Ectodermal cell (in vitro differentiated cells): ENCODE measurements around the gene EVL.
"Not testable (repeated sequence)": the region's sequence is repeated elsewhere in the genome, so short reads cannot be mapped to it uniquely, and the experiment has no call there.

ENCODE experiments used
- H3K27ac ChIP-seq: 2 replicates; pipeline ENCODE4 v1.7.0; 2013; ENCODE audit warnings: mild to moderate bottlenecking, low read depth, low read length; ENCODE audit not compliant: insufficient read depth, poor library complexity, severe bottlenecking
- H3K27me3 ChIP-seq: 2 replicates; pipeline ENCODE4 v1.7.0; 2013; ENCODE audit warnings: mild to moderate bottlenecking, low read length; ENCODE audit not compliant: insufficient read depth, control insufficient read depth, poor library complexity, severe bottlenecking
- H3K36me3 ChIP-seq: one replicate; pipeline ENCODE4 v1.7.0; 2013; ENCODE audit warnings: low read length; ENCODE audit not compliant: control insufficient read depth, insufficient read depth
- H3K4me1 ChIP-seq: one replicate; pipeline ENCODE4 v1.7.0; 2013; ENCODE audit warnings: low read length; ENCODE audit not compliant: control insufficient read depth, insufficient read depth
- H3K4me3 ChIP-seq: 2 replicates; pipeline ENCODE4 v1.7.0; 2013; ENCODE audit warnings: low read depth, low read length, control low read depth; ENCODE audit not compliant: insufficient read depth
- H3K9me3 ChIP-seq: 2 replicates; pipeline ENCODE4 v1.7.0; 2013; ENCODE audit warnings: mild to moderate bottlenecking, low read length, moderate library complexity; ENCODE audit not compliant: control insufficient read depth
- WGBS, 2 experiments: methylation state at CpG; one replicate each; pipeline ENCODE4 v1.1.7; 2013; ENCODE audit warnings: missing lambda C conversion rate in 2 of 2; 5-methylcytosine and 5-hydroxymethylcytosine counted together

EVL gene

DNA sequence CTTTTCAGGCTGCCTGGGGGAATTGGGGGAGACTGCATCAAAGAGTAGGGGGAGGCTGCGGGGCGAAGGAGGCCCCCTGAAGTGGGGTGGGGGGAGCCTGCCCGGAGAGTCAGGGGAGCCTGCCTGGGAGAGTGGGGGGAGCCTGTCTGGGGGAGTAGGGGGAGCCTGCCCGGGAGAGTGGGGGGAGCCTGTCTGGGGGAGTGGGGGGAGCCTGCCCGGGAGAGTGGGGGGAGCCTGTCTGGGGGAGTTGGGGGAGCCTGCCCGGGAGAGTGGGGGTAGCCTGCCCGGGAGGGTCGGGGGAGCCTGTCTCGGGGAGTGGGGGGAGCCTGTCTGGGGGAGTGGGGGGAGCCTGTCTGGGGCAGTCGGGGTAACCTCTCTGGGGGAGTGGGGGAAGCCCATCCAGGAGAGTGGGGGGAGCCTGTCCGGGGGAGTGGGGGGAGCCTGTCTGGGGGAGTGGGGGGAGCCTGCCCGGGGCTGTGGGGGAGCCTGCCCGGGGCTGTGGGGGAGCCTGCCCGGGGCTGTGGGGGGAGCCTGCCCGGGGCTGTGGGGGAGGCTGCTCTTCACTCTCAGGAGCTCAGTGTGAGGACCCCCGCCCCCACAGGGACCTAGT, 100.7 kb downstream of the EVL start:
- no peaks in the 10 kb centered on the region for H3K4me1 ChIP-seq
- H3K27ac ChIP-seq = no peak overlapping the region
- peaks cover 23% of the 10 kb centered on the region for H3K27me3 ChIP-seq
- no peaks in the 10 kb centered on the region for H3K36me3 ChIP-seq
- no peaks in the 10 kb centered on the region for H3K9me3 ChIP-seq
- 78 to 81% methylated on average over 11 to 15 of the region's 16 CpGs for WGBS, 2 experiments
- H3K4me3 ChIP-seq = no peak overlapping the region

DNA sequence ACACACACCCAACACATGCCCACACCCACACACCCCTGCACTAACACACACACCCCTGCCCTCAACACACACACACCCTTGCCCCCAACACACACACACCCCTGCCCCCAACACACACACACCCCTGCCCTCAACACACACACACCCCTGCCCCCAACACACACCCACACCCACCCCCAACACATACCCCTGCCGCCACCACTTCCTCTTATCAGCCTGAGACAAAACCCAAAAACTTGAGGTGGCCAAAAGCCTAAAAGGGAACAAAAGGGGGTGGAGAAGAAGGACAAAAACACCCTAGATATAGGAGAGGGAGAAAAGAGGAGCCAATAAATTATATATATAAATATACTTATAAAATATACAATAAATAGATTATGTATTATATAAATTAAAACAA, 103.3 kb downstream of the EVL start:
- Histone ChIP-seq H3K27ac (no peak overlapping the region), H3K4me3 (no peak overlapping the region), H3K4me1 (no peaks in the 10 kb centered on the region), H3K36me3 (no peaks in the 10 kb centered on the region), H3K9me3 (no peaks in the 10 kb centered on the region), H3K27me3 (peaks cover 7% of the 10 kb centered on the region)
- no CpG with 5 or more reads among the region's 1 CpG for WGBS, 2 experiments

GRCh38 chr14:100170880-100171279, 105.7 kb downstream of the EVL start:
- WGBS, 2 experiments = 92 to 97% methylated on average over 2 of the region's 2 CpGs
- Histone ChIP-seq H3K27me3 (no peaks in the 10 kb centered on the region), H3K27ac (no peak overlapping the region), H3K36me3 (no peaks in the 10 kb centered on the region), H3K4me1 (no peaks in the 10 kb centered on the region), H3K4me3 (no peak overlapping the region), H3K9me3 (no peaks in the 10 kb centered on the region)

DNA sequence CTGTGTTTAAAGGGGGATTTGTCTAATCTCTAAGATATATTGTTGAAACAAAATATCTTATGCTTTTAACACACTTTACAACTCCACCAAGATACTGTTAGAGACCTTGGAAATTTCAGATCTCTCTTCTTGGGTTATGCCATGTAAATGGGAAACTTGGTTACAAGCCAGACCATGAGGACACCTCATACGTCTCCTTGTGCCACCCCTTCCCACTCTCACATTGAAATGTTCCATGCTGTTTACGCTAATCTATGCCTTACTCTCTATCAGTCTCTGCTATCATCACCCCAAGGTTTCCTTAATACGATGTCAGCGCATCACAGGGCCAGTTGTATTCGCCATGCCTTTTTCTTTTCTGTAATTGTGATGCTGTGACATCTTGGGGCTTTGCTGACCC, 107.6 kb downstream of the EVL start:
- no peak overlapping the region for H3K4me3 ChIP-seq
- 93% methylated on average over 5 of the region's 5 CpGs for WGBS, 2 experiments
- H3K4me1 ChIP-seq = no peaks in the 10 kb centered on the region
- H3K27me3 ChIP-seq = no peaks in the 10 kb centered on the region
- H3K36me3 ChIP-seq = no peaks in the 10 kb centered on the region
- H3K9me3 ChIP-seq = no peaks in the 10 kb centered on the region
- H3K27ac ChIP-seq = no peak overlapping the region

- Histone ChIP-seq H3K4me1 (no peaks in the 10 kb centered on the region), H3K4me3 (no peak overlapping the region), H3K36me3 (no peaks in the 10 kb centered on the region), H3K9me3 (no peaks in the 10 kb centered on the region), H3K27ac (no peak overlapping the region), H3K27me3 (no peaks in the 10 kb centered on the region)
- 78 to 84% methylated on average over 7 of the region's 7 CpGs for WGBS, 2 experiments
Observed at GRCh38 chr14:100173353-100173752, 108.1 kb downstream of the EVL start.

- no peaks in the 10 kb centered on the region for H3K27me3 ChIP-seq
- H3K4me3 ChIP-seq = no peak overlapping the region
- H3K27ac ChIP-seq = no peak overlapping the region
- no peaks in the 10 kb centered on the region for H3K4me1 ChIP-seq
- H3K36me3 ChIP-seq = no peaks in the 10 kb centered on the region
- H3K9me3 ChIP-seq = no peaks in the 10 kb centered on the region
- 94 to 96% methylated on average over 14 of the region's 14 CpGs for WGBS, 2 experiments
Observed at GRCh38 chr14:100176811-100177327, 111.6 kb downstream of the EVL start.

DNA sequence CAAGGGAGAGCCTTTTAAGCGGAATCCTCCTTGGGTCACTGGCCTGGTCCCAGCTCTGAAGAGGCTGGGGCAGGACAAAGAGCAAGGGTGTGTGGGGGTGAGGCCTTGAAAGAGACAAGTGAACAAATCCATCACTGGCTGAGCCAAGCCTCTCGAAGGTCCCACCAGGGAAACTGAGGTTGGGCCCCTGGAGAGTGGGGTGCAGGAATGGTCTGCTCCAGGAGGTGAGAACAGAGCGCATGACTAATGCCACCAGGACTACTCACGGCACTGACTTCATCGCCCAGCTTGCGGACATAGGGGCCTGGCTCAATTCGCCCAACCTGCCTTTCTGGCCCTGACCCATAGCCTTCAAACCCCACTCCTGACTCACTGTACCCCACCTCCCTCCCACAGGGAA, 113.5 kb downstream of the EVL start:
- WGBS, 2 experiments = 96% methylated on average over 7 of the region's 7 CpGs
- Histone ChIP-seq H3K4me3 (no peak overlapping the region), H3K27me3 (no peaks in the 10 kb centered on the region)

DNA sequence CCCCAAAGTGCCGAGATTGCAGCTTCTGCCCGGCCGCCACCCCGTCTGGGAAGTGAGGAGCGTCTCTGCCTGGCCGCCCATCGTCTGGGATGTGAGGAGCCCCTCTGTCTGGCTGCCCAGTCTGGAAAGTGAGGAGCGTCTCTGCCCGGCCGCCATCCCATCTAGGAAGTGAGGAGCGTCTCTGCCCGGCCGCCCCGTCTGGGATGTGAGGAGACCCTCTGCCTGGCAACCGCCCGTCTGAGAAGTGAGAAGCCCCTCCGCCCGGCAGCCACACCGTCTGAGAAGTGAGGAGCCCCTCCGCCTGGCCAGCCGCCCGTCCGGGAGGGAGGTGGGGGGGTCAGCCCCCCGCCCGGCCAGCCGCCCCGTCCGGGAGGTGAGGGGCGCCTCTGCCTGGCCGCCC, 115.4 kb downstream of the EVL start:
- not testable (repeated sequence) for H3K4me3 ChIP-seq, H3K36me3 ChIP-seq, H3K27ac ChIP-seq, H3K4me1 ChIP-seq, H3K27me3 ChIP-seq, H3K9me3 ChIP-seq
- WGBS, 2 experiments = 94 to 95% methylated on average over 23 of the region's 30 CpGs

More for the DNA sequence above, 113.5 kb downstream of the EVL start:
- Histone ChIP-seq H3K4me1 (no peaks in the 10 kb centered on the region), H3K9me3 (no peaks in the 10 kb centered on the region), H3K27ac (no peak overlapping the region), H3K36me3 (no peaks in the 10 kb centered on the region)

GRCh38 chr14:100181876-100182551, 116.8 kb downstream of the EVL start:
- not testable (repeated sequence) for H3K4me3 ChIP-seq, H3K27me3 ChIP-seq, H3K9me3 ChIP-seq, H3K4me1 ChIP-seq, H3K36me3 ChIP-seq, H3K27ac ChIP-seq
- WGBS, 2 experiments = 90 to 93% methylated on average over 2 of the region's 4 CpGs

DNA sequence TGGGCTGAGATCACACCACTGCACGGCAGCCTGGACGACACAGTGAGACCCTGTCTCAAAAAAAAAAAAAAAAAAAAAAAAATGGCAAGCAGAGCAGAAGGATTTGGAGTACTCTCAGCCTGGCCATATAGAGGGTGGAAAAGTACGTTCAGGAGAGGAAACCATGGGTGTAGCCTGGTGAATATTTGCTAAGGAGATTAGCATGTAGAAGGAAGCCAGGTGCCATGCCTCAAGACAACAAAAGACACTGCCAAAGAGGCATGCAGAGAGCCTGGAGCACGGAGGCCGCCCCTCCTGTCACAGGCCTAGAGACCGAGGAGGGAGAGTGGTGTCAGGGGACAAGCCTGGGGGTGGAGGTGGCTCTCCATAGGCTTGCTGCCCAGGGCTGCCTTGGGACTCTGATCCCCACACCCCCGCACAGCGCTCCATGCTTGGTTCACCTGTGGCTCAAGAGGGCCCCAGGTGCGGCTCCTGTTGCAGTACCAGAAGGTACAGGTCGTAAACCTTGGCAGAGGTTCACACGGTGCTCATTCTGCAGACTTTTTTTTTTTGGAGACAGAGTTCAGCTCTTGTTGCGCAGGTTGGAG, 122.1 kb downstream of the EVL start:
- no peaks in the 10 kb centered on the region for H3K36me3 ChIP-seq
- H3K4me3 ChIP-seq = no peak overlapping the region
- H3K9me3 ChIP-seq = no peaks in the 10 kb centered on the region
- H3K4me1 ChIP-seq = no peaks in the 10 kb centered on the region
- 81 to 82% methylated on average over 12 of the region's 12 CpGs for WGBS, 2 experiments
- H3K27ac ChIP-seq = no peak overlapping the region
- no peaks in the 10 kb centered on the region for H3K27me3 ChIP-seq
